Measurements from ENCODE around the gene VIL1.

VIL1 gene

GRCh38 chr2:218446547-218446946 is 27.6 kb downstream of the VIL1 start:
- no peak for DNase-seq

- no peak for DNase-seq
These were observed 28.1 kb downstream of the VIL1 start for GRCh38 chr2:218447072-218447471.

DNA sequence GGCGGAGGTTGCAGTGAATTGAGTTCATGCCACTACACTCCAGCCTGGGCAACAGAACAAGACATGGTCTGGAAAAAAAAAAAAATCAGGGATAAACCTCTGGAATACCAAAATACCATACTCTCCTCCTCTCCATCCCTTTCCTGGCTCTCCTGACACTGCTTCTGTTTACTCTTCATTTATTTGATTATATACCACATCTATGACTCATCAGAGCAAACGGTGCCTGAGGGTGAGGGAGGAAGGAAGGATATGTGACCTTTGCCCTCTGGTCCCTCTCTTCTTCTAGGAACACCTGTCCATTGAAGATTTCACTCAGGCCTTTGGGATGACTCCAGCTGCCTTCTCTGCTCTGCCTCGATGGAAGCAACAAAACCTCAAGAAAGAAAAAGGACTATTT is 30.0 kb downstream of the VIL1 start:
- DNase-seq, result no peak

- DNase-seq, result no peak
These were observed 33.2 kb downstream of the VIL1 start for GRCh38 chr2:218452079-218452478.

DNA sequence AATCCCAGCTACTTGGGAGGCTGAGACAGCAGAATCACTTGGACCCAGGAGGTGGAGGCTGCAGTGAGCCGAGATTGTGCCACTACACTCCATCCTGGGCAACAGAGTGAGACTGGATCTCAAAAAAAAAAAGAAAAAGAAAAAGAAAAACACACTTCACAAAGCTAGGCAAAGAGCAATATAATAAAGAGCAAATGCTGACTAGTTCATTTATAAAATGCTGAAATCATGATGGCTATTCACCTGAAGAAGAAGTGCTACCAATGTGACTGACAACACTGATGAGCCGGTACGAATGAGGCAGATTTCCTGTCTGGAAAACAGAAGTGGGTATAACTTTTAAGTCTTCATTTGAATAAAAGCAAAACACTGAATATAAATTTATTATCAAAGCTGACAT is 37.9 kb downstream of the VIL1 start:
- no peak for DNase-seq

GRCh38 chr2:218458598-218458997 is 39.7 kb downstream of the VIL1 start:
- no peak for DNase-seq

DNA sequence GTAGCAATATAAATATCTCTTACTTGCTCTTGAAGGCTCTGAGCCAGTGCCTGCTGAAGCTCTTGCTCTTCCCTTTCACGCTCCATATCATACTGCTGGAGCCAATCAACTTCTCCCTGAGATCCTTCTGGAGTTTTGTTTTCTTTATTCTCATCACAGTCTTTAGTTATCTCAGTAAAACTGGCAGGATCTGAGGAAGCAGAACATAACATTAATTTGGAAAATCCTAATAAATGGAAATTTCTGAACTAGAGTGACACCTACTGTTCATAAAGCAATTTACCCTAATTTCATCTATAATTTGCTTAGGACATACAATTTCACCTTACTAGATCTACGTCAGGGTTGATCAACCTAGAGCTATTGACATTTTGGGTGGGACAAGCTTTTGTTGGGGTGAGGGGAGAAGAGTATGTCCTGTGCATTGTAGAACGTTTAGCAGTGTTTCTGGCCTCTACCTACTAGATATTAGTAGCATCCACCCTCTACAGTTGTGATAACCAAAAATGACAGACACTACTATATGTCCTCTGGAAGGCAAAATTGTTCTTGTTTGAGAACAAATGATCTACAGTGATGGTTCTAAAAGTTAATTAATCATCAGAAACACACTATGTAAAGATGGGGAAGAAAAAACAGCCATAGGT is 47.2 kb downstream of the VIL1 start:
- no peak for DNase-seq

- DNase-seq, result no peak
These were observed 51.5 kb downstream of the VIL1 start for GRCh38 chr2:218470448-218470847.

DNA sequence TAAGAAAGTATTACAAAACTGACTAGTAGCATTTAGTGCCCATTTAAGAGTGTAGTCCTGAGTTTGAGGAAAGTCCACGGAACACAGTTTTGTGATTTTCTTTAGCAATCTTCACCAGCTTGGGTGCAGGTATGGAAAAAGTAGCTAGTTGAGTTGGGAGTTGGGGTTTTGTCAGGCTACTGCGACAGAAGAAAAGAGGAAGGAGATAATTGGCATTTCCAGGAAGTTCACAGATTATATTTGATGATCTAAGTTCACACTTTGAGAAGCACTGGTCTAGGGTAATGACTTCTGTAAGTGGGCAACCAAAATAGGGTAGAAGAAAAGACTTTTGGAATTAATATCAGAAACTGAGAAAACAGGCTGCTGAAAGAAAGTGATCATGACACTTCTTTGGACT is 52.1 kb downstream of the VIL1 start:
- DNase-seq, result no peak

GRCh38 chr2:218471982-218472381 is 53.1 kb downstream of the VIL1 start:
- no peak for DNase-seq

DNA sequence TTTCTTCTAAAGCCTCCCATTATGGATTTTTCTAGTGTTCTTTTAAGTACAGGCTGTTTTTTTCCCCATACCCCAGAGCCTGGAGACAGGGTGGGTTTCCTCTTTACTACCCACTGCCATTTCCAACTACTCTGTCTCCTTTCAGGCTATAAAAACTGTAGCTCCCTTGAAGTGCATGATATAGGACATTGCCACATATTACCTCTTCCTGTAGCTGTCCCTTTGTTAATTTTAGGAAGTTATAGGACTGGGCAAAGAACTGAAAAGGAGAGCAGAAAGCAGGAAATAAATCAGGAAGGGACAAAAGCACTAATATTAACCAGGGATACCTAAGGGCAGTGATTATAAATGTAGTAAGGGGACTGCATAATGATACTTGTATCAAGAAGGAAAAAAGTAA is 54.1 kb downstream of the VIL1 start:
- no peak for DNase-seq

DNA sequence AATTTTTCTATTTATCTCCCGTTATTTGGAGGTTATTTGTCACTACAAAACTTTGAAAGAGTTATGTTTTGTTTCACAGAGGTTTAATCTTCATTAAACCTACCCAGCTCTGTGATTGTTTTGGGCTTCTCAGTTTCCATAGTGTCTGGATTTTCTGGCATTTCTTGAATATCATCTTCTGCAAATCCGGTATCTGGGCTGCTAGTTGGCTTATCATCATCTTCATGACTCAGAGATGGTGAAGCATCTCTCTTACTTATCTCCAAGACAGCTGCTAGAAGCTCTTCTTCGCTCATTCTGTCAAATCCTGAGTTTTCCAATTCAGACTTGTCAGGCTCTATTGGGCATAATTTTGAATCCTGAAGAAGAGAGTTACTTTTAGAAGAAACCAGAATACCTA is 55.6 kb downstream of the VIL1 start:
- DNase-seq, result no peak

GRCh38 chr2:218476676-218477075 is 57.8 kb downstream of the VIL1 start:
- DNase-seq, result no peak

DNA sequence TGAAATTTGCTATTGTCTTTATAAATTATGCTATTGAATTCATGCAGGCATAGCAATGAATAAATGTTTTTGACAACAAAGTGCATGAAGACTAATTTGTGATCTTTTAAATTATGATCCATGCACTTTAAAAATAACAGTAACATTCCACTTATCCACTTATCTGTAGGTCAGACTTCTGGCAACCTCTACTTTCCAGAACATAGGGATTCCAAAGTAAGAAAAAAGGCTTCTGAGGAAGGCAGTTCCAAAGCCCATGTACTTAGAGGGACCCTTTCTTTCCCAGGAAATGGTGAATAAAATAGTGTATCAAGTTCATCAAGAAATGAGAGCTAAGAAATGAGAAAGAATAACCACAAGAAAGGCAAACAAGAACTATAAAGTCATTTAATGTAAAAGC is 58.3 kb downstream of the VIL1 start:
- no peak for DNase-seq

GRCh38 chr2:218478544-218478943 is 59.6 kb downstream of the VIL1 start:
- DNase-seq, result no peak

DNA sequence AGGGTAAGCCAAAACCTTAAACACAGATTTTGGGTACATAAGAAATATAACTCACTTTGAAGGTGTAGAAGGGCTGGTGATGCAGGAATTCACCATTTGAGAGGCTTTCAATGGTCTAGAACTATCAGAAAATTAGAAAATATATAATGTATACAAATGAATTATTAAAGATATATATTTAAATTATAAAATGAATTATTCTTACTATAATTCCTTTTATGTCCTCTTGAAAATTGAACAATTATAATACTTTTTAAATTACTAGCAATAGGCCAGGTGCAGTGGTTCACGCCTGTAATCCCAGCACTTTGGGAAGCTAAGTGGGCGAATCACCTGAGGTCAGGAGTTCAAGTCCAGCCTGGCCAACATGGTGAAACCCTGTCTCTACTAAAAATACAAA is 60.7 kb downstream of the VIL1 start:
- no peak for DNase-seq

- DNase-seq, result no peak
These were observed 63.7 kb downstream of the VIL1 start for GRCh38 chr2:218482651-218483050.

- no peak for DNase-seq
These were observed 67.2 kb downstream of the VIL1 start for GRCh38 chr2:218485986-218486667.

GRCh38 chr2:218500501-218501060 is 81.7 kb downstream of the VIL1 start:
- no peak for DNase-seq

DNA sequence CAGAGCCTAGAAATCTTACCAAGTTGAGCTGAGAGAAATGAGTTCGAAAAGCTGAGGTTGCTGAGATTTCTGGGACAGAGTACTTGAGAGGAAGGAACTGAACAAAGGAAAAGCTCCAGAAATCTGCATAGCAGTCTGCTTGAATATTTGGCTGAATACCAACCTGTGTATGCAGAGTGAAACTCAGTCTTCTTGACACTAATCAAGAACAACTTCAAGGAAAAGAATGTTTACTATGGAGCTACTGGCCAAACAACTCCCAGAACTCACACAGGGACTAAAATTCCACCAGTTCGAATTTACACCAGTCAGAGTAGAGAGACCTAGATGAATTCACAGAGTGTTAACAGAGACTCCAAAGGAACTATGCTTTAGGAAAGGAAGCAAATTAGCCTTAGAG is 82.7 kb downstream of the VIL1 start:
- no peak for DNase-seq

All from activated T-cell treated with anti-CD3 and anti-CD28 coated beads for 4 hours (primary cell).